HEK293 (cell line): ENCODE measurements around the gene MTX2.

Experiments
- CTCF ChIP-seq: fragments of 450-650 bp; formaldehyde crosslinking; IDR thresholded peaks from 2 replicates; pipeline ENCODE4 v1.5.1; 2016; ENCODE audit warnings: missing biosample characterization, missing genetic modification characterization
- KLF16 ChIP-seq: fragments of 450-650 bp; formaldehyde crosslinking; IDR thresholded peaks from 2 replicates; pipeline ENCODE4 v1.5.1; 2017; ENCODE audit warnings: missing biosample characterization, missing genetic modification characterization
- REST ChIP-seq: fragments of 450-650 bp; formaldehyde crosslinking; IDR thresholded peaks from 2 replicates; pipeline ENCODE4 v1.5.1; 2016; ENCODE audit warnings: missing biosample characterization, missing genetic modification characterization
- ZNF274 ChIP-seq, 2 experiments: fragments of 200-500 bp in 1 of 2; fragments of 450-650 bp in 1 of 2; sonication (Bioruptor generic) in 1 of 2; formaldehyde crosslinking in 1 of 2; IDR thresholded peaks; 2 replicates each; pipeline versions ENCODE4 v1.5.1 to v1.6.1; 2014 to 2016; ENCODE audit warnings: borderline replicate concordance in 1 of 2, inconsistent platforms in 1 of 2, low read length in 1 of 2, missing biosample characterization in 1 of 2, missing genetic modification characterization in 1 of 2

GRCh38 chr2:176356251-176356650 is 87.0 kb downstream of the MTX2 start:
- TF ChIP-seq ZNF274 (IDR thresholded peaks at IDR 0.05; ENCODE audit: low read length) (no peak), ZNF274 (tag by site-specific recombination; IDR thresholded peaks at IDR 0.05; ENCODE audit: borderline replicate concordance) (no peak), CTCF (tag by site-specific recombination) (no peak), KLF16 (tag by site-specific recombination) (no peak), REST (tag by site-specific recombination) (no peak)
